Hepatocyte (in vitro differentiated cells): ENCODE data around the gene UPK3A. TPM values are rescaled to one million over a fixed set of nuclear protein-coding genes. Genes with fewer than 3 reads are reported as not detected.

Experiments used
- DNase-seq: peaks from one replicate; pipeline ENCODE4 v3.0.0-alpha.2; 2016; ENCODE audit warnings: low spot score
- H2AFZ ChIP-seq: fragments of 200-600 bp; sonication (generic); 2 replicates; pipeline ENCODE4 v1.6.0; 2016; ENCODE audit warnings: antibody characterized with exemption, mild to moderate bottlenecking
- H3K27ac ChIP-seq: fragments of 200-600 bp; sonication (generic); 2 replicates; pipeline ENCODE4 v1.5.1; 2016; ENCODE audit warnings: mild to moderate bottlenecking
- H3K27me3 ChIP-seq: fragments of 200-600 bp; sonication (generic); 2 replicates; pipeline ENCODE4 v1.6.1; 2016
- H3K36me3 ChIP-seq: fragments of 200-600 bp; sonication (generic); replicated peaks from 2 replicates; pipeline ENCODE4 v1.5.1; 2016; ENCODE audit warnings: low read depth; ENCODE audit not compliant: insufficient read depth
- H3K4me1 ChIP-seq: fragments of 200-600 bp; sonication (generic); 2 replicates; pipeline ENCODE4 v1.5.1; 2016; ENCODE audit warnings: mild to moderate bottlenecking, moderate library complexity; ENCODE audit not compliant: insufficient read depth
- H3K4me2 ChIP-seq: fragments of 200-600 bp; sonication (generic); 2 replicates; pipeline ENCODE4 v1.6.0; 2016
- H3K4me3 ChIP-seq: fragments of 200-600 bp; sonication (generic); 2 replicates; pipeline ENCODE4 v1.5.1; 2016; ENCODE audit warnings: mild to moderate bottlenecking
- H3K79me2 ChIP-seq: fragments of 200-600 bp; sonication (generic); 2 replicates; pipeline ENCODE4 v1.6.0; 2017; ENCODE audit warnings: mild to moderate bottlenecking
- H3K9me2 ChIP-seq: fragments of 200-600 bp; sonication (generic); replicated peaks from 2 replicates; pipeline ENCODE4 v1.6.0; 2017; ENCODE audit warnings: mild to moderate bottlenecking; ENCODE audit not compliant: insufficient read depth
- H3K9me3 ChIP-seq: fragments of 200-600 bp; sonication (generic); 2 replicates; pipeline ENCODE4 v1.5.1; 2016; ENCODE audit warnings: low read depth, mild to moderate bottlenecking
- H4K20me1 ChIP-seq: fragments of 200-600 bp; sonication (generic); 2 replicates; pipeline ENCODE4 v1.6.0; 2016; ENCODE audit warnings: mild to moderate bottlenecking; ENCODE audit not compliant: insufficient read depth, poor library complexity, severe bottlenecking
- EZH2 ChIP-seq: fragments of 200-600 bp; sonication (generic); IDR thresholded peaks from 2 replicates; pipeline ENCODE4 v1.6.1; 2016; ENCODE audit warnings: antibody characterized with exemption, mild to moderate bottlenecking, borderline replicate concordance
- EZH2phosphoT487 ChIP-seq: fragments of 200-600 bp; sonication (generic); IDR thresholded peaks from one replicate; pipeline ENCODE4 v1.6.1; 2018; ENCODE audit warnings: antibody characterized with exemption, mild to moderate bottlenecking, low read depth, moderate library complexity; ENCODE audit not compliant: unreplicated experiment, severe bottlenecking
- WGBS: methylation state at CpG from one replicate; pipeline ENCODE4 v1.1.6; 2016; ENCODE audit warnings: low lambda C conversion rate; ENCODE audit errors: missing lambda C conversion rate; 5-methylcytosine and 5-hydroxymethylcytosine counted together
- polyA plus RNA-seq: library from polyadenylated mRNA; unstranded; fragments of >200 nt; fragmentation: Nextera tagmentation; extraction: Ambion mirVana; gene quantifications from 2 replicates; pipeline ENCODE4 v1.2.1, GENCODE V29; 2016
- total RNA-seq: library from RNA; depleted of rRNA; stranded (reverse); fragments of >200 nt; gene quantifications from 2 replicates; pipeline ENCODE4 v1.2.3, GENCODE V29; 2014
- TF ChIP-seq, protein P1 (sequence below): fragments of 200-600 bp; sonication (generic); IDR thresholded peaks from 2 replicates; pipeline ENCODE4 v1.5.1; 2016; ENCODE audit warnings: antibody characterized with exemption, mild to moderate bottlenecking; ENCODE audit not compliant: poor library complexity

The UPK3A gene
- total and polyA plus RNA-seq, 2 experiments from 2014 or later: 14.9 to 41.8 TPM

GRCh38 chr22:45316796-45317526 is 32.2 kb downstream of the UPK3A start:
- Histone ChIP-seq H3K27me3 (no peaks in the 10 kb centered on the region), H3K9me2 (no peaks in the 10 kb centered on the region), H3K4me3 (no peak overlapping the region), H3K4me2 (peak overlapping the region; percentile 25), H4K20me1 (no peaks in the 10 kb centered on the region), H3K79me2 (peaks cover 93% of the 10 kb centered on the region), H3K4me1 (peaks cover 48% of the 10 kb centered on the region), H3K36me3 (no peaks in the 10 kb centered on the region), H3K9me3 (no peaks in the 10 kb centered on the region), H2AFZ (no peak overlapping the region), H3K27ac (peak overlapping the region; percentile 89)
- TF ChIP-seq, protein P1, sequence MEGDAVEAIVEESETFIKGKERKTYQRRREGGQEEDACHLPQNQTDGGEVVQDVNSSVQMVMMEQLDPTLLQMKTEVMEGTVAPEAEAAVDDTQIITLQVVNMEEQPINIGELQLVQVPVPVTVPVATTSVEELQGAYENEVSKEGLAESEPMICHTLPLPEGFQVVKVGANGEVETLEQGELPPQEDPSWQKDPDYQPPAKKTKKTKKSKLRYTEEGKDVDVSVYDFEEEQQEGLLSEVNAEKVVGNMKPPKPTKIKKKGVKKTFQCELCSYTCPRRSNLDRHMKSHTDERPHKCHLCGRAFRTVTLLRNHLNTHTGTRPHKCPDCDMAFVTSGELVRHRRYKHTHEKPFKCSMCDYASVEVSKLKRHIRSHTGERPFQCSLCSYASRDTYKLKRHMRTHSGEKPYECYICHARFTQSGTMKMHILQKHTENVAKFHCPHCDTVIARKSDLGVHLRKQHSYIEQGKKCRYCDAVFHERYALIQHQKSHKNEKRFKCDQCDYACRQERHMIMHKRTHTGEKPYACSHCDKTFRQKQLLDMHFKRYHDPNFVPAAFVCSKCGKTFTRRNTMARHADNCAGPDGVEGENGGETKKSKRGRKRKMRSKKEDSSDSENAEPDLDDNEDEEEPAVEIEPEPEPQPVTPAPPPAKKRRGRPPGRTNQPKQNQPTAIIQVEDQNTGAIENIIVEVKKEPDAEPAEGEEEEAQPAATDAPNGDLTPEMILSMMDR: no peak
- no peak for TF ChIP-seq EZH2
- TF ChIP-seq EZH2phosphoT487: no peak
- 87% methylated on average over 9 of the region's 9 CpGs for WGBS
- no peak for DNase-seq

DNA sequence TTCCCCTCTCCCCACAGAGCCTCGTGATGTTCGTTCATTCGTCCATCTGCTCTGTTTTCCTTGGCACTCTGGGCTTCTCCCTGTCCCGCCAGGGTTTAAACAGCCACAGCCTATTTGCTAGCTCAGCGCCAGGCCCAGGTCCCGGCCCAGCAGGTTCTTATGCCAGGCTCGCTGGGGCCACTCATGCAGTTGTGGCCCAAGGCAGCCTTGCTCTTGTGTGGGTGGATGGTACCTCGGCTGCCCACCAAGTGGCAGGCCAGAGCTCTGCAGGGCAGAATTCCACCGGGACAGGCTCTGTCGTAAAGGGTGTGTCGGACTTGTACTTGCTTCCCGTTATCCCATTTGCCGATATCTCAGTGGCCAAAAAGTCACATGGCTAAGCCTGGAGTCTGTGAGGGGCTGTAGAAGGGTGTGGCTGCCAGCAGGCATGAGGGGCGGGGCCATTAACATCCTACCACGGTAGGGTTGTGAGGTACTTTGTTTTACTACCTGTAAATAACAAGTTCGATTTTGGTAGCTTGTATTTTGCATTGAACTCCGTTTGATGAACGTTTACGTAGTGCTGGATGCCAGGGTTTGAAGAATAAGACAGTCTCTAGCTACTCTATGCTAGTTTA is 32.9 kb downstream of the UPK3A start:
- Histone ChIP-seq H2AFZ (no peak overlapping the region), H3K36me3 (no peaks in the 10 kb centered on the region), H3K9me2 (no peaks in the 10 kb centered on the region), H3K79me2 (peaks cover 93% of the 10 kb centered on the region), H3K9me3 (no peaks in the 10 kb centered on the region), H3K4me1 (peaks cover 48% of the 10 kb centered on the region), H3K27ac (peak overlapping the region; percentile 89), H4K20me1 (no peaks in the 10 kb centered on the region), H3K4me3 (no peak overlapping the region), H3K27me3 (no peaks in the 10 kb centered on the region), H3K4me2 (peak overlapping the region; percentile 29)
- TF ChIP-seq, protein P1: peak; percentile 28
- TF ChIP-seq EZH2 (no peak), EZH2phosphoT487 (no peak)
- 72% methylated on average over 19 of the region's 19 CpGs for WGBS
- peak; percentile 36 for DNase-seq

DNA sequence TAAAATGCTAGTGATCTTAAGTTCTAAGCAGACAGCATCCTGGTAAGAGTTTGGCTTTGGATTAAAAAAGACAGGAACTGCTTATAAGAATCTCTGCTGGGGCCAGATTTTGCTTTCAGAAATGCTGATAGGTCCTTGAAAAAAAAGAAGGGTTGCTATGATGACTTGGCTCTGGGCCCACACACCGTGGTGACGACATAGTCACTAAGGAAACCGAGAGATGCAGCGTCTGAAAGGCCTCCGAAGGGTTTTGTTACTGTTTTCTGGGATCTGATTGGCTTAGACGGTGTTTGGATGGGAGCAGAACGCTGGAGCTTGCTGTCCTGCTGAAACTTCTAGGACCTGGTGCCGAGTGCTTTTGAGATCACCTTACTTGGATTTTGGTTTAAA is 33.4 kb downstream of the UPK3A start:
- 32% methylated on average over 8 of the region's 8 CpGs for WGBS
- H3K4me3 ChIP-seq: no peak overlapping the region

More for the DNA sequence above, 33.4 kb downstream of the UPK3A start:
- no peaks in the 10 kb centered on the region for H3K36me3 ChIP-seq
- peaks cover 48% of the 10 kb centered on the region for H3K4me1 ChIP-seq
- TF ChIP-seq EZH2phosphoT487 (no peak), EZH2 (no peak)
- TF ChIP-seq, protein P1: no peak
- peak overlapping the region; percentile 29 for H3K4me2 ChIP-seq
- no peak overlapping the region for H2AFZ ChIP-seq
- H3K9me3 ChIP-seq: no peaks in the 10 kb centered on the region
- H3K9me2 ChIP-seq: no peaks in the 10 kb centered on the region
- no peaks in the 10 kb centered on the region for H4K20me1 ChIP-seq
- no peaks in the 10 kb centered on the region for H3K27me3 ChIP-seq
- peak overlapping the region; percentile 89 for H3K27ac ChIP-seq
- DNase-seq: peak; percentile 84
- H3K79me2 ChIP-seq: peaks cover 92% of the 10 kb centered on the region
